GM19099 (cell line): Measurements from ENCODE around the gene ANO6.

ENCODE experiments used
- POLR2A ChIP-seq: IDR thresholded peaks from 3 replicates; pipeline ENCODE4 v1.6.1; 2011; ENCODE audit warnings: low read depth; ENCODE audit not compliant: insufficient read length; ENCODE audit errors: extremely low read depth

The ANO6 gene

GRCh38 chr12:45481746-45482145, 265.9 kb downstream of the ANO6 start:
- TF ChIP-seq POLR2A, result no peak

GRCh38 chr12:45483571-45483970, 267.7 kb downstream of the ANO6 start:
- no peak for TF ChIP-seq POLR2A
